H9 (cell line): ENCODE measurements around the gene MAPKAPK2. TPM values are rescaled to one million over a fixed set of nuclear protein-coding genes. Genes with fewer than 3 reads are reported as not detected.

Experiments
- DNase-seq: peaks from one replicate; pipeline ENCODE4 v3.0.0-alpha.2; 2017
- H2AFZ ChIP-seq: one replicate; pipeline ENCODE4 v1.6.1; 2013; ENCODE audit warnings: mild to moderate bottlenecking, low read length, control low read depth, moderate library complexity
- H2AK5ac ChIP-seq: 2 replicates; pipeline ENCODE4 v1.6.1; 2013; ENCODE audit warnings: low read length, control low read depth, mixed read lengths; ENCODE audit not compliant: insufficient read length
- H2BK120ac ChIP-seq: one replicate; pipeline ENCODE4 v1.6.1; 2013; ENCODE audit warnings: low read depth, mild to moderate bottlenecking, low read length, control low read depth, inconsistent platforms; ENCODE audit not compliant: poor library complexity, severe bottlenecking
- H2BK12ac ChIP-seq: 2 replicates; pipeline ENCODE4 v1.6.1; 2013; ENCODE audit warnings: low read length, control low read depth, mixed read lengths, low read depth; ENCODE audit not compliant: insufficient read length
- H2BK15ac ChIP-seq: 2 replicates; pipeline ENCODE4 v1.6.1; 2013; ENCODE audit warnings: low read depth, low read length, control low read depth
- H2BK20ac ChIP-seq: one replicate; pipeline ENCODE4 v1.6.1; 2013; ENCODE audit warnings: low read depth, mild to moderate bottlenecking, low read length, control low read depth, inconsistent platforms; ENCODE audit not compliant: poor library complexity, severe bottlenecking
- H2BK5ac ChIP-seq: 2 replicates; pipeline ENCODE4 v1.6.1; 2013; ENCODE audit warnings: low read length, control low read depth, mixed read lengths; ENCODE audit not compliant: insufficient read length
- H3K14ac ChIP-seq: 2 replicates; pipeline ENCODE4 v1.6.1; 2013; ENCODE audit warnings: low read length, control low read depth; ENCODE audit not compliant: insufficient read depth
- H3K18ac ChIP-seq: 2 replicates; pipeline ENCODE4 v1.6.1; 2013; ENCODE audit warnings: low read depth, mild to moderate bottlenecking, mixed read lengths, low read length, control low read depth; ENCODE audit not compliant: insufficient read length
- H3K23ac ChIP-seq: 2 replicates; pipeline ENCODE4 v1.6.1; 2013; ENCODE audit warnings: low read length, control low read depth, mixed read lengths, low read depth; ENCODE audit not compliant: insufficient read length
- H3K23me2 ChIP-seq: 2 replicates; pipeline ENCODE4 v1.6.1; 2013; ENCODE audit warnings: low read depth, mild to moderate bottlenecking, mixed read lengths, low read length, control low read depth; ENCODE audit not compliant: insufficient read length, poor library complexity, severe bottlenecking
- H3K27ac ChIP-seq: 2 replicates; pipeline ENCODE4 v1.5.1; 2013; ENCODE audit warnings: low read length, control low read depth, mixed read lengths, low read depth; ENCODE audit not compliant: insufficient read length
- H3K27me3 ChIP-seq: 2 replicates; pipeline ENCODE4 v1.6.1; 2013; ENCODE audit warnings: low read length, control low read depth, inconsistent platforms; ENCODE audit not compliant: insufficient read depth
- H3K4ac ChIP-seq: 2 replicates; pipeline ENCODE4 v1.6.1; 2013; ENCODE audit warnings: low read depth, mild to moderate bottlenecking, control low read depth, inconsistent platforms, low read length, moderate library complexity
- H3K4me1 ChIP-seq: 2 replicates; pipeline ENCODE4 v1.6.1; 2013; ENCODE audit warnings: low read length, control low read depth, inconsistent platforms; ENCODE audit not compliant: insufficient read depth
- H3K4me2 ChIP-seq: 2 replicates; pipeline ENCODE4 v1.6.1; 2013; ENCODE audit warnings: low read length, control low read depth, mixed read lengths; ENCODE audit not compliant: insufficient read length, insufficient read depth
- H3K56ac ChIP-seq: 2 replicates; pipeline ENCODE4 v1.6.1; 2013; ENCODE audit warnings: low read depth, mild to moderate bottlenecking, mixed read lengths, low read length, control low read depth; ENCODE audit not compliant: insufficient read length
- H3K79me1 ChIP-seq: 2 replicates; pipeline ENCODE4 v1.6.1; 2013; ENCODE audit warnings: low read depth, mild to moderate bottlenecking, moderate library complexity, low read length, control low read depth, inconsistent platforms; ENCODE audit not compliant: insufficient read depth, poor library complexity, severe bottlenecking
- H3K79me2 ChIP-seq: 2 replicates; pipeline ENCODE4 v1.6.1; 2013; ENCODE audit warnings: low read length, control low read depth, inconsistent platforms; ENCODE audit not compliant: insufficient read depth
- H3K9ac ChIP-seq: 2 replicates; pipeline ENCODE4 v1.6.1; 2013; ENCODE audit warnings: low read length, control low read depth, mixed read lengths; ENCODE audit not compliant: insufficient read length; ENCODE audit errors: extremely low read depth
- H3K9me3 ChIP-seq: one replicate; pipeline ENCODE4 v1.6.1; 2013; ENCODE audit warnings: low read depth, low read length, inconsistent platforms; ENCODE audit not compliant: control insufficient read depth
- H3T11ph ChIP-seq: one replicate; pipeline ENCODE4 v1.6.1; 2013; ENCODE audit warnings: mild to moderate bottlenecking, low read length, control low read depth, inconsistent platforms
- H4K20me1 ChIP-seq: one replicate; pipeline ENCODE4 v1.6.1; 2013; ENCODE audit not compliant: control insufficient read depth, insufficient read length, insufficient read depth
- H4K5ac ChIP-seq: 2 replicates; pipeline ENCODE4 v1.6.1; 2013; ENCODE audit warnings: low read depth, mild to moderate bottlenecking, mixed read lengths, low read length, control low read depth; ENCODE audit not compliant: insufficient read length
- H4K8ac ChIP-seq: replicated peaks from 2 replicates; pipeline ENCODE4 v1.6.1; 2013; ENCODE audit warnings: low read length, control low read depth, mixed read lengths, low read depth; ENCODE audit not compliant: insufficient read length
- H4K91ac ChIP-seq: 2 replicates; pipeline ENCODE4 v1.6.1; 2013; ENCODE audit warnings: low read depth, mild to moderate bottlenecking, moderate library complexity, mixed read lengths, low read length, control low read depth; ENCODE audit not compliant: insufficient read length
- H3K27ac Mint-ChIP-seq, 3 experiments: 2 replicates in 2 of 3; 3 replicates in 1 of 3; pipeline ENCODE4 v1.8.0; 2020 to 2021; ENCODE audit warnings: mixed read lengths in 3 of 3, mild to moderate bottlenecking in 1 of 3, moderate library complexity in 1 of 3
- H3K27me3 Mint-ChIP-seq: 2 replicates; pipeline ENCODE4 v1.8.0; 2021; ENCODE audit warnings: low read depth, mild to moderate bottlenecking, moderate library complexity, mixed read lengths
- H3K36me3 Mint-ChIP-seq, 3 experiments: 2 replicates in 2 of 3; 3 replicates in 1 of 3; pipeline ENCODE4 v1.8.0; 2020 to 2021; ENCODE audit warnings: low read depth in 3 of 3, mixed read lengths in 3 of 3; ENCODE audit not compliant: insufficient read depth in 1 of 3
- H3K4me1 Mint-ChIP-seq, 2 experiments: 2 replicates each; pipeline ENCODE4 v1.8.0; 2020; ENCODE audit warnings: mixed read lengths in 2 of 2
- H3K4me3 Mint-ChIP-seq, 2 experiments: 2 replicates in 1 of 2; 3 replicates in 1 of 2; pipeline ENCODE4 v1.8.0; 2020 to 2021; ENCODE audit warnings: mild to moderate bottlenecking in 2 of 2, mixed read lengths in 2 of 2, moderate library complexity in 1 of 2
- H3K9me3 Mint-ChIP-seq, 2 experiments: 2 replicates in 1 of 2; 3 replicates in 1 of 2; pipeline ENCODE4 v1.8.0; 2020; ENCODE audit warnings: mild to moderate bottlenecking in 2 of 2, mixed read lengths in 2 of 2, moderate library complexity in 1 of 2
- WGBS: extraction: QIAGEN DNeasy Blood & Tissue Kit; methylation state at CpG from one replicate; pipeline ENCODE4 v1.1.7; 2013; ENCODE audit warnings: missing lambda C conversion rate, low lambda C conversion rate, mixed read lengths; ENCODE audit not compliant: insufficient read length; ENCODE audit errors: extremely low coverage; 5-methylcytosine and 5-hydroxymethylcytosine counted together
- total RNA-seq: library from RNA; stranded (reverse); gene quantifications from 2 replicates; pipeline ENCODE4 v1.2.1, GENCODE V29; 2021
- TF ChIP-seq, protein P1 (sequence below): fragments of 200-600 bp; sonication (generic); conservative IDR thresholded peaks from 3 replicates; pipeline ENCODE4 v1.8.0; 2021; ENCODE audit warnings: antibody characterized with exemption, mild to moderate bottlenecking

Gene MAPKAPK2
- total RNA-seq, 1 experiment from 2014 or later = 50.1 TPM

GRCh38 chr1:206754011-206754410 lies 69.3 kb downstream of the MAPKAPK2 start:
- no peak overlapping the region for H3K18ac ChIP-seq
- H3T11ph ChIP-seq = no peak overlapping the region
- WGBS = no CpG with 5 or more reads among the region's 1 CpG
- no peak overlapping the region for H4K5ac ChIP-seq
- H3K27me3 ChIP-seq = no peaks in the 10 kb centered on the region
- H2BK12ac ChIP-seq = no peak overlapping the region
- H2BK15ac ChIP-seq = no peak overlapping the region
- H2AK5ac ChIP-seq = no peak overlapping the region
- H3K9me3 ChIP-seq = no peaks in the 10 kb centered on the region
- no peak overlapping the region for H3K56ac ChIP-seq
- no peak overlapping the region for H4K91ac ChIP-seq
- no peaks in the 10 kb centered on the region for H3K23me2 ChIP-seq
- H3K4me1 ChIP-seq = no peaks in the 10 kb centered on the region
- no peak overlapping the region for H4K8ac ChIP-seq
- no peak for DNase-seq
- Mint-ChIP-seq H3K36me3 (no peaks in the 10 kb centered on the region), H3K9me3 (no peaks in the 10 kb centered on the region), H3K4me3 (no peak overlapping the region), H3K27ac (no peak overlapping the region), H3K4me1 (peaks cover 3 to 6% of the 10 kb centered on the region in 2 experiments; a peak in 3 of 4 replicates), H3K27me3 (peaks cover 15% of the 10 kb centered on the region)
- H4K20me1 ChIP-seq = no peaks in the 10 kb centered on the region
- no peak overlapping the region for H2BK20ac ChIP-seq
- TF ChIP-seq, protein P1, sequence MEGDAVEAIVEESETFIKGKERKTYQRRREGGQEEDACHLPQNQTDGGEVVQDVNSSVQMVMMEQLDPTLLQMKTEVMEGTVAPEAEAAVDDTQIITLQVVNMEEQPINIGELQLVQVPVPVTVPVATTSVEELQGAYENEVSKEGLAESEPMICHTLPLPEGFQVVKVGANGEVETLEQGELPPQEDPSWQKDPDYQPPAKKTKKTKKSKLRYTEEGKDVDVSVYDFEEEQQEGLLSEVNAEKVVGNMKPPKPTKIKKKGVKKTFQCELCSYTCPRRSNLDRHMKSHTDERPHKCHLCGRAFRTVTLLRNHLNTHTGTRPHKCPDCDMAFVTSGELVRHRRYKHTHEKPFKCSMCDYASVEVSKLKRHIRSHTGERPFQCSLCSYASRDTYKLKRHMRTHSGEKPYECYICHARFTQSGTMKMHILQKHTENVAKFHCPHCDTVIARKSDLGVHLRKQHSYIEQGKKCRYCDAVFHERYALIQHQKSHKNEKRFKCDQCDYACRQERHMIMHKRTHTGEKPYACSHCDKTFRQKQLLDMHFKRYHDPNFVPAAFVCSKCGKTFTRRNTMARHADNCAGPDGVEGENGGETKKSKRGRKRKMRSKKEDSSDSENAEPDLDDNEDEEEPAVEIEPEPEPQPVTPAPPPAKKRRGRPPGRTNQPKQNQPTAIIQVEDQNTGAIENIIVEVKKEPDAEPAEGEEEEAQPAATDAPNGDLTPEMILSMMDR = no peak
- H3K9ac ChIP-seq = no peak overlapping the region
- H3K4ac ChIP-seq = no peak overlapping the region
- H3K14ac ChIP-seq = no peak overlapping the region
- H3K79me2 ChIP-seq = no peaks in the 10 kb centered on the region
- H2BK120ac ChIP-seq = no peak overlapping the region
- no peak overlapping the region for H2BK5ac ChIP-seq
- H2AFZ ChIP-seq = no peak overlapping the region
- H3K4me2 ChIP-seq = no peak overlapping the region
- no peak overlapping the region for H3K27ac ChIP-seq
- no peak overlapping the region for H3K23ac ChIP-seq
- no peaks in the 10 kb centered on the region for H3K79me1 ChIP-seq
